WERI-Rb-1 (cell line): Measurements from ENCODE around the gene ZNF366.

Experiments used
- DNase-seq: peaks from one replicate; pipeline ENCODE4 v3.0.0-alpha.2; 2020
- H3K27ac ChIP-seq: fragments of 250-450 bp; sonication (Bioruptor Pico); 2 replicates; pipeline ENCODE4 v1.5.1; 2020; ENCODE audit warnings: mild to moderate bottlenecking, moderate library complexity
- H3K27me3 ChIP-seq: fragments of 250-450 bp; sonication (Bioruptor Pico); 2 replicates; pipeline ENCODE4 v1.5.1; 2021; ENCODE audit warnings: mild to moderate bottlenecking, low read depth, moderate library complexity; ENCODE audit not compliant: insufficient read depth, severe bottlenecking
- H3K36me3 ChIP-seq: fragments of 250-450 bp; sonication (Bioruptor Pico); 2 replicates; pipeline ENCODE4 v1.5.1; 2020; ENCODE audit warnings: mild to moderate bottlenecking, moderate library complexity
- H3K4me3 ChIP-seq: 2 replicates; pipeline ENCODE4 v1.5.1; 2011; ENCODE audit warnings: low read depth, mild to moderate bottlenecking, control low read depth, low read length
- H3K9me3 ChIP-seq: fragments of 250-450 bp; sonication (Bioruptor Pico); 2 replicates; pipeline ENCODE4 v1.5.1; 2021; ENCODE audit warnings: mild to moderate bottlenecking, moderate library complexity; ENCODE audit not compliant: severe bottlenecking
- CTCF ChIP-seq: IDR thresholded peaks from 2 replicates; pipeline ENCODE4 v1.5.1; 2011; ENCODE audit warnings: low read depth, mild to moderate bottlenecking, control low read depth, inconsistent platforms, low read length

The ZNF366 gene

DNA sequence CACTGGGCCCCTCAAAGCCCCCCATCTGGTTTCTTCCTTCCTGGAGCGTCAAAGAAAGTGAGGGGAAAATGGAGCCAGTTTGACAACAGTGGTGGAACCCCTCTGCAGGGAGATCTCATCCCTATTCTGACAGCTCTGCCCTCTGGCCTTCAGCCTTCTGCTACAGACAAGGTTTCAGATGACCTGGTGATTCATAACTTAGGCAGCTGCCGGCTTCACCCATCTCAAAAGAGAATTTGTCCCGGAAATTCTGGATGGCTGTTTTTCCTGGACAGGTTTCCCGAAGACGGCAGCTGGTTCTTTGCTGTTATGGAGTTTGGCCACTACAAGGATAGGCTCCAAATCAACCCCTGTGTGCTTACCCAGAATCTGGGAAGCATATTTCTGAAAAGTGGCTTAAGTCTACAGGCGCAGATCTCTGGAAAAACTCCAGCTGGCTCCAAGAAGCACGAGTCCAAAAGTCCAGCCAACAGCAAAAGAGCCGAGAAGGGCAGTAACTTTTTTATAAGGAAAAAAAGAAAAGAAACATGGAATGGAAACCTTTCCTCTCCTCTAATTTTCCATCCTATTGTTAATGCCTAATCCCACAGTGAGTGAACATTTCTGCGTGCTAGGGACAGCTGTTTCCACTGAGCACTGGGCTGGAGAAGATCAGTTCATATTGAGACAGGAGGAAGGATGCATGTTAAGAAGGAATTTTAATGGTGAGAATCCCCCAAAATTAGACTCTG, 54.5 kb downstream of the ZNF366 start:
- H3K27me3 ChIP-seq: no peaks in the 10 kb centered on the region
- no peak for DNase-seq

DNA sequence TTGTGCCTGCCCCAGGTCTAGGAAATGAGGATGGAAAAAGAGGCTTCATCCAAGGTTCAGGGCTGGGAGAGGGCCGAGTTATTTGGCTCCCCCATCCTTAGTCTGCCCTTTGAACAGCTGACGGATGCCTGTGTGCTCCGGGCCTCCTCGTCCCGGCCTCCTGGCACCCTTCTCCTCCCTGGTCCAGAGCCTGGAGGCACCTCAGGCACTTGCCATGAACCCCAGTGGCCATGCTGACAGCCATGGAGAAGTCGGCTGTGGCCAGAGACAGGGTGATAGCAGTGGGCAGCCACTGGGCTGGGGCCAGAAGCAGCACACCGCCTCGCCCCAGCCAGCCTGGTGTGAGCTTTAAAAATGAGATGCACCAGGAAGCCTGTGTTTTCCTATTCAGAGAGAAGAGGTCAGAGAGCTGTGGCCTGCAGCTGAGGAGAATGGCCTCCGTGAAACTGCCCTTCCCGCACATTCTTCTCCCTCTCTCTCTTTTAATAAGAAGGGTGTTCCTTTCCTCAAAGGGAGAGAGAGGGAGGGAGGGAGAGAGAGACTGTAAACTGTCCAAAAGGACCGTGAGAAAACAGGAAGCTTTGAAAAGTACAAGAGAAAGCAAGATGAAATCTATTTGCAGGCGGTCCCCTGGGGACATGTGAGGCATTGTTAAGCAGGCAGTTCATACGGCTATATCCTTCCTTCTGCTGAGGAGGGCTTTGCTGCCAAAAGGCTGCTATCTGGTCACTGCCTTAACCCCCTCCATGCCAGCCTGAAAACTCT, 55.3 kb downstream of the ZNF366 start:
- DNase-seq: no peak
- Histone ChIP-seq H3K4me3 (no peak overlapping the region), H3K9me3 (no peaks in the 10 kb centered on the region), H3K27ac (no peak overlapping the region), H3K27me3 (no peaks in the 10 kb centered on the region), H3K36me3 (no peaks in the 10 kb centered on the region)
- no peak for TF ChIP-seq CTCF

More for the DNA sequence above, 54.5 kb downstream of the ZNF366 start:
- H3K27ac ChIP-seq: no peak overlapping the region
- TF ChIP-seq CTCF: no peak
- H3K4me3 ChIP-seq: no peak overlapping the region
- no peaks in the 10 kb centered on the region for H3K9me3 ChIP-seq
- no peaks in the 10 kb centered on the region for H3K36me3 ChIP-seq

DNA sequence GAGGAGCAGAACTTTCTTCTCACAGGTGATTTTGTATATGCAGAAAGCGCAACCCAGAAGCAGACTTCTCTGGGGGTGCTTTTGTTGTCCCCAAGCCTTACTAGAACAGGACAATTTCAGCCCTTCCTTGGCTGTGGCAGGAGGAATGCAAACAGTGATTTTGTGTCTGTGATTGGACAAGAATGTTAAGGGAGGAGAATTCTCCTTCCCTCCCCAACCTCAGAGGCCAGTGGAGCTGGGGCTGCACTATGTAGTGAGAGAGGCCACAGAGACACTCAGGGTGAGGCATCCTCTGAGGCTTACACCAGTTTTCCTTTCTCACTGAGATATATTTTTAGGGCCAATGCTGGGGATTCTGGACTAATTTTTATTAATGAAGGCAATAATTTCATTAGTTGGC, 58.8 kb downstream of the ZNF366 start:
- Histone ChIP-seq H3K9me3 (no peaks in the 10 kb centered on the region), H3K27ac (no peak overlapping the region), H3K36me3 (no peaks in the 10 kb centered on the region), H3K4me3 (no peak overlapping the region), H3K27me3 (no peaks in the 10 kb centered on the region)
- TF ChIP-seq CTCF: no peak
- DNase-seq: no peak

- Histone ChIP-seq H3K9me3 (no peaks in the 10 kb centered on the region), H3K4me3 (no peak overlapping the region), H3K27me3 (no peaks in the 10 kb centered on the region), H3K27ac (no peak overlapping the region), H3K36me3 (no peaks in the 10 kb centered on the region)
- DNase-seq: no peak
- TF ChIP-seq CTCF: no peak
Measured at GRCh38 chr5:72447751-72448150, 59.5 kb downstream of the ZNF366 start.

DNA sequence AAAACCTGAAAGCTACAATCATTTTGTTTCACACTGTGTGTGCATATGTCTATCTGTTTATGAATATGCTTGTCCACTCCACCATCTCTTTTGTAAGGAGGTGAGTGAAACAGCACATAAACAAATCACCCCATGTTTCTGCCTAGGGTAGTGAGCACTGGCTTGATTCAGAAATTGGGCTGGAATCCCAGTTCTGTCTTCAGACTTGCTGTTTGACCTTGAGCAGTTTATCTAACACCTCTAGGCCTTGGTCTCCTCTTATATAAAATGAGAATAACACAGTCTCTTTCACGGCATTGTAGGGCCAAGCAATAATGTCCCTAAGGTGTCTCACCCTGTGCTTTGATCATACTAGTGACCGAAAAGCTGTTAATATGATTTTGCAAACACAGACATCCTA, 61.2 kb downstream of the ZNF366 start:
- no peaks in the 10 kb centered on the region for H3K27me3 ChIP-seq
- H3K9me3 ChIP-seq: no peaks in the 10 kb centered on the region
- no peaks in the 10 kb centered on the region for H3K36me3 ChIP-seq
- no peak overlapping the region for H3K4me3 ChIP-seq
- TF ChIP-seq CTCF: no peak
- no peak for DNase-seq
- no peak overlapping the region for H3K27ac ChIP-seq
